Tracheal epithelial cell (primary cell): ENCODE data around the gene SLC36A2. TPM values are rescaled to one million over a fixed set of nuclear protein-coding genes. Genes with fewer than 3 reads are reported as not detected.

Experiments used
- total RNA-seq: library from RNA; depleted of rRNA; stranded (reverse); fragments of >200 nt; gene quantifications from 2 replicates; pipeline ENCODE4 v1.2.1, GENCODE V29; 2014

The SLC36A2 gene
- total RNA-seq, result not detected in 2 replicates

GRCh38 chr5:151347369-151347768 lies at the start of gene SLC36A2:
Gene SLC36A2 (minus strand): TSS chr5:151347559. CDS start chr5:151347460, 99 bp downstream.

DNA sequence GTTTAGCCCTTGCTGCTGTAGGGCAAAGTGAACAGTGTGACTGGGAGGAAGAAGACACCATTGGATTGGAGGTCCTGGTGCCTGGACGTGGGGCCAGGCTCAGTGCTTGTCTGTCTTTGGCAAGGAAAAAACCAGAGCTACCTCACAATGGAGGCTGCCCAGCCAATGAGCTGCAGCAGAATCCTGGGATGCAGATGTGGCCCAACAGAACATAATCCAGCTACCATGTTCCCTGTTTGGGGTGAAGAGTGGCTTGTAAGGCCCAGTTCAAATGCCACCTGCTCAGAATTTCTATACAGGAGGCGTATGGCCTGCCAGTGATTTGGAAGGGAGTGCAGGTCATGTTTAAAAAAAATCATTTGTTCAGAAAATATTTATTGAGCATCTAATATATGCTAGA lies 43.7 kb downstream of the SLC36A2 start, which contains the start of gene SLC36A3:
Gene SLC36A3, minus strand, starts transcription at position 101 of the 400 bp plus-strand sequence. CDS start 412 bp downstream, outside the sequence.

Other genes with a start within 250 kb of the SLC36A2 start
- 10.7 and 93.5 TPM in 2 replicates for gene ANXA6, start 189.8 kb downstream of the SLC36A2 start, total RNA-seq
- 1.3 and 1.7 TPM in 2 replicates for gene CCDC69, start 123.5 kb downstream of the SLC36A2 start, total RNA-seq
- gene GM2A, start 94.4 kb downstream of the SLC36A2 start, total RNA-seq, result 92.5 and 234 TPM in 2 replicates
- gene SLC36A3, start 43.8 kb downstream of the SLC36A2 start, total RNA-seq, result not detected in 2 replicates
- 2.8 and 6.7 TPM in 2 replicates for gene SLC36A1, start 100.0 kb upstream of the SLC36A2 start, total RNA-seq
- 88.4 and 139 TPM in 2 replicates for gene FAT2, start 243.8 kb upstream of the SLC36A2 start, total RNA-seq